ENCODE measurements around the gene PSG1.
"Not testable (repeated sequence)": the region's sequence is repeated elsewhere in the genome, so short reads cannot be mapped to it uniquely, and the experiment has no call there.

- TF ChIP-seq, protein P1, sequence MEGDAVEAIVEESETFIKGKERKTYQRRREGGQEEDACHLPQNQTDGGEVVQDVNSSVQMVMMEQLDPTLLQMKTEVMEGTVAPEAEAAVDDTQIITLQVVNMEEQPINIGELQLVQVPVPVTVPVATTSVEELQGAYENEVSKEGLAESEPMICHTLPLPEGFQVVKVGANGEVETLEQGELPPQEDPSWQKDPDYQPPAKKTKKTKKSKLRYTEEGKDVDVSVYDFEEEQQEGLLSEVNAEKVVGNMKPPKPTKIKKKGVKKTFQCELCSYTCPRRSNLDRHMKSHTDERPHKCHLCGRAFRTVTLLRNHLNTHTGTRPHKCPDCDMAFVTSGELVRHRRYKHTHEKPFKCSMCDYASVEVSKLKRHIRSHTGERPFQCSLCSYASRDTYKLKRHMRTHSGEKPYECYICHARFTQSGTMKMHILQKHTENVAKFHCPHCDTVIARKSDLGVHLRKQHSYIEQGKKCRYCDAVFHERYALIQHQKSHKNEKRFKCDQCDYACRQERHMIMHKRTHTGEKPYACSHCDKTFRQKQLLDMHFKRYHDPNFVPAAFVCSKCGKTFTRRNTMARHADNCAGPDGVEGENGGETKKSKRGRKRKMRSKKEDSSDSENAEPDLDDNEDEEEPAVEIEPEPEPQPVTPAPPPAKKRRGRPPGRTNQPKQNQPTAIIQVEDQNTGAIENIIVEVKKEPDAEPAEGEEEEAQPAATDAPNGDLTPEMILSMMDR (IDR thresholded peaks at IDR 0.05; ENCODE audit: poor library complexity) = not testable (repeated sequence)
- not testable (repeated sequence) for TF ChIP-seq EZH2phosphoT487 (IDR thresholded peaks at IDR 0.05; ENCODE audit: low read depth, severe bottlenecking, unreplicated experiment)
Measured at GRCh38 chr19:42876596-42876995, 2.9 kb downstream of the PSG1 start.

Data from hepatocyte (in vitro differentiated cells).